ENCODE measurements around the gene UNC119. TPM values are rescaled to one million over a fixed set of nuclear protein-coding genes. Genes with fewer than 3 reads are reported as not detected.

UNC119 gene
- total RNA-seq, 3 donors from 2014 or later = 20.5 to 32.3 (median 23.2) TPM

- intact Hi-C loops (cut with DNase I, micrococcal nuclease) = no loop called here
- DNase-seq (no peak), ATAC-seq (no peak)
- TF ChIP-seq CTCF (IDR thresholded peaks at IDR 0.05) = no peak
- H3K36me3 ChIP-seq (ENCODE audit: low read depth) = no peaks in the 10 kb centered on the region
- no peaks in the 10 kb centered on the region for H3K9me3 ChIP-seq
- H3K4me1 ChIP-seq (ENCODE audit: low read depth) = peaks cover 45% of the 10 kb centered on the region
- H3K4me3 ChIP-seq = no peak overlapping the region
These were observed 49.0 kb downstream of the UNC119 start for GRCh38 chr17:28503420-28503819.

- ATAC-seq (peak; percentile 64), DNase-seq (peak in 1 of 3 donors; percentile 48)
- peaks cover 37% of the 10 kb centered on the region for H3K4me1 ChIP-seq (ENCODE audit: low read depth)
These were observed 50.8 kb downstream of the UNC119 start for GRCh38 chr17:28501421-28502284.

DNA sequence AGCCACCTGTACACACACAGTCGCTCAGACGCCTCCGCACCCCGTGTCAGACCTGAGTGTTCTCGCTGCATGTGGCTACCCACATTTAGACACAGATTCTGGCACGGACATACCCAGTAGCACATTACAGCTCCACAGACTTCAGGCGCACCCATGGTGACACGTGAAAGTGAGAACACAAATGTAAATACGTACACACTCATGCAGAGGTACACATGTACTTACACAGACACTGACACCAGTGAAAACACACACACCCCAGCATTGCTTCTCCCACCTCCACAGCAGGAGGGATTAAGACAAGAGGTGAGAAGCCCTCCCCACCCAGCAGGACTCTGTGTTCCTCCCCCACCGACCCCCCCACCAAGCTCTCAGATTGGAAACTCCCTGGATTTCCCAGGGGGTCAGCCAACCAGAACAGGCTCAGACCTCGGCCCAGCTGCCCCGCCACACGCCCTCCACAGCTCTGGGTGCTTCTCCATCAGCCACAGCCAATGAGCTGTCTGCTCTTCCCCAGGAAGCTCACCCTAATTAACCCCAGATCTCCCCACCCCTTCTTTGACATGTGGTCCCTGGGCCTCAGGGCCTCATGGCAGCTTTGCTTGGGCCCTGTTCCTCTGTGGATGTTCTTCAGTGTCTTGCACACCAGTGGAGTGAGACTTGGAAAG lies 51.6 kb downstream of the UNC119 start:
- Histone ChIP-seq H3K4me1 (ENCODE audit: low read depth) (peaks cover 37% of the 10 kb centered on the region), H3K4me3 (no peak overlapping the region), H3K9me3 (no peaks in the 10 kb centered on the region), H3K36me3 (ENCODE audit: low read depth) (no peaks in the 10 kb centered on the region)
- peak; percentile 4 for ATAC-seq
- intact Hi-C loops (cut with DNase I, micrococcal nuclease) = no loop called here
- TF ChIP-seq CTCF (IDR thresholded peaks at IDR 0.05) = no peak
- DNase-seq = no peak

More at GRCh38 chr17:28501421-28502284, 50.8 kb downstream of the UNC119 start:
- intact Hi-C loops (cut with DNase I, micrococcal nuclease) = no loop called here
- Histone ChIP-seq H3K4me3 (no peak overlapping the region), H3K36me3 (ENCODE audit: low read depth) (no peaks in the 10 kb centered on the region), H3K9me3 (no peaks in the 10 kb centered on the region)
- no peak for TF ChIP-seq CTCF (IDR thresholded peaks at IDR 0.05)

DNA sequence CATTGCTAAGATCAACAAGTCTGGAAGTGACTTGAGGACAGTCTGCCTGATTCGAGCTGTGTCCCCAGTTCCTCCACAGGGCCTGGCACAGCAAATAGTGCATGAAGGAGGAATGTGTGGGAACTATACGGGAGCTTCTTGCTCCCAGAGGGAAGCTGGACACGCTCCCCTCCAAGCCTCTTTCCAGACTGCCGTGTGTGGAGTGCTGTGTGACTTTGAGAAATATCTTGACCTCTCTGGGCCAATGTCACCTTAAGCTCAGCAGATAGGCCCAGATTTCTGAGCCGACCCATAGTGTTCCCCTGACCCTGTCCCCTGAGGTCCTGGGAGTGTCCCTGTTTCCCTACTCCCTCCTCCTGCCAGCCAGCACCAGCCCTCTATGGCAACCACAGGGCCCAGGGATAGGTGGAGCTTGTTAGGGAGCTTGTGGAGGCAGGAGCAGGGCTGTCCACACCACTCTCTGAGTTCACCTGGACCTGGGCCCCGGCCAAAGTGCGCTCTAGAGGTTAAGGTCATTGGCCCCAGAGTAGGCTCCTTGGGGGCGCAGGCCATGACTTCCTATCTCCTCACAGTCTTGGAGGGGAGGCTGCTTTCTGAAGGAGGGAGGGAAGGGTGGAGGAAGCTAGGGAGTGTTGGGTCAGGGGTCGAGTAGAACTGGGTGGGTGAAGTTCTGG lies 52.6 kb downstream of the UNC119 start:
- Histone ChIP-seq H3K36me3 (ENCODE audit: low read depth) (no peaks in the 10 kb centered on the region), H3K4me3 (no peak overlapping the region), H3K9me3 (no peaks in the 10 kb centered on the region), H3K4me1 (ENCODE audit: low read depth) (peaks cover 37% of the 10 kb centered on the region)
- peak; percentile 10 for ATAC-seq
- intact Hi-C loops (cut with DNase I, micrococcal nuclease) = loop anchor here (5.0 kb wide), 2 partner anchors 37 to 47 kb away; no protein-coding TSS in a partner anchor
- DNase-seq = no peak
- no peak for TF ChIP-seq CTCF (IDR thresholded peaks at IDR 0.05)

GRCh38 chr17:28499364-28499664 lies 53.1 kb downstream of the UNC119 start:
- no peak for TF ChIP-seq CTCF (IDR thresholded peaks at IDR 0.05)
- intact Hi-C loops (cut with DNase I, micrococcal nuclease) = loop anchor here (5.0 kb wide), 2 partner anchors 38 to 48 kb away; no protein-coding TSS in a partner anchor
- Histone ChIP-seq H3K9me3 (no peaks in the 10 kb centered on the region), H3K4me3 (no peak overlapping the region), H3K36me3 (ENCODE audit: low read depth) (no peaks in the 10 kb centered on the region), H3K4me1 (ENCODE audit: low read depth) (peaks cover 37% of the 10 kb centered on the region)
- DNase-seq (peak; percentile 81 to 84 (median 82)), ATAC-seq (peak; percentile 83)

Measured in mucosa of descending colon (tissue), 3 donors.